SK-N-SH (cell line): ENCODE results near the gene IL1R2.

Source experiments
- CHD2 ChIP-seq: fragments of 150-350 bp; IDR thresholded peaks from 2 replicates; pipeline ENCODE4 v1.6.1; 2018; ENCODE audit warnings: low read length; ENCODE audit not compliant: partially characterized antibody
- CTCF ChIP-seq: fragments of 200-600 bp; sonication (generic); IDR thresholded peaks from 2 replicates; pipeline ENCODE4 v1.6.1; 2017; ENCODE audit warnings: antibody characterized with exemption, mild to moderate bottlenecking, moderate library complexity
- ELF1 ChIP-seq: IDR thresholded peaks from 2 replicates; pipeline ENCODE4 v1.4.0; 2012
- FOSL2 ChIP-seq: IDR thresholded peaks from 2 replicates; pipeline ENCODE4 v1.4.0; 2012; ENCODE audit warnings: low read depth, mild to moderate bottlenecking, moderate library complexity, borderline replicate concordance
- MXI1 ChIP-seq: IDR thresholded peaks from 2 replicates; pipeline ENCODE4 v1.6.1; 2012; ENCODE audit warnings: mild to moderate bottlenecking, low read depth, low read length, improper control_type of control experiment
- NFIC ChIP-seq: IDR thresholded peaks from 2 replicates; pipeline ENCODE4 v1.4.0; 2012; ENCODE audit warnings: borderline replicate concordance
- POLR2AphosphoS5 ChIP-seq: IDR thresholded peaks from 2 replicates; pipeline ENCODE4 v1.6.1; 2012; ENCODE audit warnings: low read depth, low read length
- RAD21 ChIP-seq: IDR thresholded peaks from 2 replicates; pipeline ENCODE4 v1.6.1; 2012; ENCODE audit warnings: mild to moderate bottlenecking, low read length
- RCOR1 ChIP-seq: fragments of 150-350 bp; IDR thresholded peaks from 2 replicates; pipeline ENCODE4 v1.6.1; 2017; ENCODE audit warnings: antibody characterized with exemption, low read length
- REST ChIP-seq: IDR thresholded peaks from 2 replicates; pipeline ENCODE4 v1.6.1; 2012; ENCODE audit warnings: mild to moderate bottlenecking, low read depth, low read length, moderate library complexity
- USF1 ChIP-seq: IDR thresholded peaks from 2 replicates; pipeline ENCODE4 v1.4.0; 2012; ENCODE audit warnings: low read depth, borderline replicate concordance
- YY1 ChIP-seq: IDR thresholded peaks from 2 replicates; pipeline ENCODE4 v1.4.0; 2012; ENCODE audit warnings: low read depth, mild to moderate bottlenecking

- TF ChIP-seq CTCF = no peak
- no peak for TF ChIP-seq ELF1
- no peak for TF ChIP-seq MXI1
- no peak for TF ChIP-seq CHD2
- TF ChIP-seq REST = no peak
- no peak for TF ChIP-seq RCOR1
- no peak for TF ChIP-seq FOSL2
- no peak for TF ChIP-seq USF1
- TF ChIP-seq NFIC = no peak
- no peak for TF ChIP-seq POLR2AphosphoS5
- no peak for TF ChIP-seq YY1
- TF ChIP-seq RAD21 = no peak
These were observed 11.9 kb downstream of the IL1R2 start for GRCh38 chr2:102003696-102004095.
